ENCODE results near the gene CD24. TPM values are rescaled to one million over a fixed set of nuclear protein-coding genes. Genes with fewer than 3 reads are reported as not detected.

The CD24 gene
- total and polyA plus RNA-seq, 2 of the 8 experiments (the other 6 are each of a cell fraction or from before 2014, with no cell fraction given) = 2,134 to 2,327 TPM

GRCh38 chr6:106977246-106977645, 2.7 kb upstream of the CD24 start:
- peaks cover 5% of the 10 kb centered on the region for H3K23me2 ChIP-seq (ENCODE audit: low read depth, low read length)
- WGBS, 2 experiments (ENCODE audit: extremely low coverage in 1 of 2, insufficient coverage in 1 of 2, insufficient read length in 1 of 2, insufficient replicate concordance in 2 of 2, low coverage in 1 of 2, low lambda C conversion rate in 2 of 2, missing lambda C conversion rate in 1 of 2) = 80% methylated on average over 3 of the region's 3 CpGs; no CpG with 5 or more reads in 1 of the 2 experiments
- TF ChIP-seq BCL11A (IDR thresholded peaks at IDR 0.05; ENCODE audit: low read depth in 2 of 2, low read length in 2 of 2) (no peak), BRCA1 (IDR thresholded peaks at IDR 0.05; ENCODE audit: low read depth, low read length) (no peak), HDAC2 (IDR thresholded peaks at IDR 0.05; ENCODE audit: borderline replicate concordance in 1 of 2, low read depth in 2 of 2, low read length in 2 of 2) (no peak), CBX5 (IDR thresholded peaks at IDR 0.05; ENCODE audit: low read depth, low read length) (no peak), BACH1 (IDR thresholded peaks at IDR 0.05; ENCODE audit: low read length) (no peak), TEAD4 (IDR thresholded peaks at IDR 0.05; ENCODE audit: low read depth, low read length) (no peak), KDM5A (IDR thresholded peaks at IDR 0.05; ENCODE audit: low read length) (no peak), EZH2 (IDR thresholded peaks at IDR 0.05; ENCODE audit: low read depth, low read length, severe bottlenecking) (no peak), CREB1 (IDR thresholded peaks at IDR 0.05) (no peak)
- TF ChIP-seq, protein P1, sequence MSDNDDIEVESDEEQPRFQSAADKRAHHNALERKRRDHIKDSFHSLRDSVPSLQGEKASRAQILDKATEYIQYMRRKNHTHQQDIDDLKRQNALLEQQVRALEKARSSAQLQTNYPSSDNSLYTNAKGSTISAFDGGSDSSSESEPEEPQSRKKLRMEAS (IDR thresholded peaks at IDR 0.05) = no peak
- TF ChIP-seq, protein P2, sequence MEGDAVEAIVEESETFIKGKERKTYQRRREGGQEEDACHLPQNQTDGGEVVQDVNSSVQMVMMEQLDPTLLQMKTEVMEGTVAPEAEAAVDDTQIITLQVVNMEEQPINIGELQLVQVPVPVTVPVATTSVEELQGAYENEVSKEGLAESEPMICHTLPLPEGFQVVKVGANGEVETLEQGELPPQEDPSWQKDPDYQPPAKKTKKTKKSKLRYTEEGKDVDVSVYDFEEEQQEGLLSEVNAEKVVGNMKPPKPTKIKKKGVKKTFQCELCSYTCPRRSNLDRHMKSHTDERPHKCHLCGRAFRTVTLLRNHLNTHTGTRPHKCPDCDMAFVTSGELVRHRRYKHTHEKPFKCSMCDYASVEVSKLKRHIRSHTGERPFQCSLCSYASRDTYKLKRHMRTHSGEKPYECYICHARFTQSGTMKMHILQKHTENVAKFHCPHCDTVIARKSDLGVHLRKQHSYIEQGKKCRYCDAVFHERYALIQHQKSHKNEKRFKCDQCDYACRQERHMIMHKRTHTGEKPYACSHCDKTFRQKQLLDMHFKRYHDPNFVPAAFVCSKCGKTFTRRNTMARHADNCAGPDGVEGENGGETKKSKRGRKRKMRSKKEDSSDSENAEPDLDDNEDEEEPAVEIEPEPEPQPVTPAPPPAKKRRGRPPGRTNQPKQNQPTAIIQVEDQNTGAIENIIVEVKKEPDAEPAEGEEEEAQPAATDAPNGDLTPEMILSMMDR (IDR thresholded peaks at IDR 0.05; ENCODE audit: control extremely low read depth in 1 of 3, insufficient read depth in 1 of 3, low read depth in 1 of 3, low read length in 3 of 3) = no peak

More at GRCh38 chr6:106977246-106977645, 2.7 kb upstream of the CD24 start:
- Histone ChIP-seq H2AFZ (ENCODE audit: low read length) (no peak overlapping the region), H3K27ac (ENCODE audit: low read depth, low read length) (no peak overlapping the region), H3K27me3 (replicated peaks in 1 of 4; ENCODE audit: control insufficient read depth in 3 of 4, extremely low read depth in 1 of 4, insufficient read depth in 3 of 4, low read length in 3 of 4) (no peaks in the 10 kb centered on the region), H3K4me2 (ENCODE audit: insufficient read depth in 1 of 2, low read depth in 2 of 2, low read length in 2 of 2) (no peak overlapping the region), H3K79me2 (ENCODE audit: control insufficient read depth in 1 of 2, insufficient read depth in 2 of 2, low read length in 2 of 2) (peaks cover 21 to 49% of the 10 kb centered on the region in 2 experiments), H2BK5ac (ENCODE audit: low read depth, low read length) (peak overlapping the region; percentile 41; the same call in 1 of the 2 replicates), H4K20me1 (replicated peaks in 1 of 2; ENCODE audit: control insufficient read depth in 1 of 2, insufficient read depth in 2 of 2, low read length in 2 of 2) (peaks cover 14 to 16% of the 10 kb centered on the region in 2 experiments), H3K56ac (replicated peaks; ENCODE audit: insufficient read length, low read depth, low read length) (no peak overlapping the region), H3K4ac (replicated peaks; ENCODE audit: insufficient read length, low read depth, low read length) (no peak overlapping the region), H4K5ac (ENCODE audit: insufficient read length, low read depth, low read length) (no peak overlapping the region), H2BK20ac (ENCODE audit: low read length) (no peak overlapping the region), H3K9me3 (ENCODE audit: insufficient read depth in 2 of 2, low read depth in 1 of 2, low read length in 1 of 2) (no peaks in the 10 kb centered on the region), H3K79me1 (ENCODE audit: low read depth, low read length) (no peaks in the 10 kb centered on the region), H3K14ac (ENCODE audit: insufficient read length) (no peak overlapping the region), H3K23ac (ENCODE audit: insufficient read length) (no peak overlapping the region), H3K4me3 (ENCODE audit: extremely low read depth in 1 of 4, insufficient read depth in 2 of 4, low read depth in 3 of 4, low read length in 4 of 4) (no peak overlapping the region), H2BK120ac (replicated peaks; ENCODE audit: low read depth, low read length) (no peak overlapping the region), H3K9ac (replicated peaks in 1 of 4; ENCODE audit: extremely low read depth in 1 of 4, low read depth in 3 of 4, low read length in 3 of 4) (no peak overlapping the region; a peak in 1 of 7 replicates), H2BK15ac (ENCODE audit: low read length) (no peak overlapping the region), H2AK5ac (ENCODE audit: low read depth, low read length) (no peak overlapping the region), H3K18ac (ENCODE audit: extremely low read depth, low read length) (no peak overlapping the region), H3K4me1 (replicated peaks in 1 of 4; ENCODE audit: control insufficient read depth in 3 of 4, insufficient read depth in 4 of 4, low read length in 3 of 4) (peaks cover 0 to 12% (median 4%) of the 10 kb centered on the region in 4 experiments; a peak in 4 of 7 replicates), H3K36me3 (ENCODE audit: control insufficient read depth in 2 of 4, insufficient read depth in 4 of 4, low read length in 3 of 4) (peaks cover 3 to 19% (median 15%) of the 10 kb centered on the region in 4 experiments; a peak in 6 of 8 replicates), H2BK12ac (ENCODE audit: low read depth, low read length) (no peak overlapping the region), H4K8ac (ENCODE audit: extremely low read depth, insufficient read depth, low read length) (no peak overlapping the region), H4K91ac (replicated peaks; ENCODE audit: insufficient read length, low read length) (peak overlapping the region; percentile 2)
- DNase-seq (ENCODE audit: low read depth in 1 of 2, low spot score in 2 of 2) (no peak), FAIRE-seq (no peak)
- POLR2A ChIA-PET (ENCODE audit: partially characterized antibody) = interaction anchor here (0.9 to 2.7 kb wide), 6 partner anchors 9 to 492 kb away, joined by 3 to 8 read pairs (median 4); no protein-coding TSS in a partner anchor
- CTCF ChIA-PET (ENCODE audit: partially characterized antibody) = interaction anchor here (0.6 to 2.6 kb wide), 9 partner anchors 9 to 642 kb away, joined by 3 to 15 read pairs (median 4); no protein-coding TSS in a partner anchor

Measured in H1 (cell line).